GM19397 (cell line): ENCODE results near the gene GXYLT2.
A peak's percentile ranks its signal among the peaks of the same experiment; 100 is the strongest.
"Not testable (repeated sequence)": the region's sequence is repeated elsewhere in the genome, so short reads cannot be mapped to it uniquely, and the experiment has no call there.

Experiments
- ATAC-seq: cut with Tn5 transposase; IDR thresholded peaks from one replicate; pipeline ENCODE4 v1.9.1; 2021; ENCODE audit warnings: mild to moderate bottlenecking, moderate library complexity; ENCODE audit not compliant: unreplicated experiment

GXYLT2 gene

GRCh38 chr3:72972706-72973030, 84.8 kb downstream of the GXYLT2 start:
- ATAC-seq, result no peak

- ATAC-seq, result no peak
These were observed 85.3 kb downstream of the GXYLT2 start for GRCh38 chr3:72973031-72973723.

- ATAC-seq, result no peak
These were observed 85.9 kb downstream of the GXYLT2 start for GRCh38 chr3:72973786-72974185.

- ATAC-seq, result no peak
These were observed 87.1 kb downstream of the GXYLT2 start for GRCh38 chr3:72974956-72975355.

- no peak for ATAC-seq
These were observed 88.5 kb downstream of the GXYLT2 start for GRCh38 chr3:72976281-72976741.

GRCh38 chr3:72977060-72977808, 89.4 kb downstream of the GXYLT2 start:
- ATAC-seq, result no peak

- ATAC-seq, result no peak
These were observed 94.9 kb downstream of the GXYLT2 start for GRCh38 chr3:72982609-72983366.

GRCh38 chr3:72985576-72985975, 97.7 kb downstream of the GXYLT2 start:
- no peak for ATAC-seq

GRCh38 chr3:72990701-72991395, 103.0 kb downstream of the GXYLT2 start:
- no peak for ATAC-seq

- no peak for ATAC-seq
These were observed 103.7 kb downstream of the GXYLT2 start for GRCh38 chr3:72991522-72991921.

- no peak for ATAC-seq
These were observed 105.5 kb downstream of the GXYLT2 start for GRCh38 chr3:72993391-72993790.

GRCh38 chr3:72995337-72995736, 107.5 kb downstream of the GXYLT2 start:
- ATAC-seq, result no peak

- ATAC-seq, result no peak
These were observed 108.3 kb downstream of the GXYLT2 start for GRCh38 chr3:72996121-72996472.

- ATAC-seq, result peak; percentile 94
These were observed 108.9 kb downstream of the GXYLT2 start, which contains the start of gene PPP4R2 for GRCh38 chr3:72996473-72997333. TSS of gene PPP4R2 (plus strand) at chr3:72996811. CDS start at chr3:72997038, 227 bp downstream.

GRCh38 chr3:72997421-72997961, 109.6 kb downstream of the GXYLT2 start:
- no peak for ATAC-seq

GRCh38 chr3:72998466-72998865, 110.6 kb downstream of the GXYLT2 start:
- ATAC-seq, result no peak

GRCh38 chr3:72999951-73000350, 112.1 kb downstream of the GXYLT2 start:
- ATAC-seq, result no peak

- not testable (repeated sequence) for ATAC-seq
These were observed 115.2 kb downstream of the GXYLT2 start for GRCh38 chr3:73003050-73003449.

GRCh38 chr3:73004316-73004715, 116.5 kb downstream of the GXYLT2 start:
- ATAC-seq, result no peak
